NCI-H460 (cell line): ENCODE data around the gene POLA2. TPM values are rescaled to one million over a fixed set of nuclear protein-coding genes. Genes with fewer than 3 reads are reported as not detected.
"Not testable (repeated sequence)": the region's sequence is repeated elsewhere in the genome, so short reads cannot be mapped to it uniquely, and the experiment has no call there.

ENCODE experiments used
- DNase-seq: peaks from one replicate; pipeline ENCODE4 v3.0.0-alpha.2; 2016; ENCODE audit warnings: low read depth; ENCODE audit errors: extremely low read depth
- total RNA-seq: library from RNA; depleted of rRNA; stranded (reverse); fragments of >200 nt; shearing (Covaris generic); gene quantifications from 2 replicates; pipeline ENCODE4 v1.2.3, GENCODE V29; 2014

POLA2 gene
- total RNA-seq, 1 experiment from 2014 or later = 3.4 TPM

GRCh38 chr11:65241134-65241533 lies 20.6 kb upstream of the POLA2 start:
- DNase-seq = no peak

DNA sequence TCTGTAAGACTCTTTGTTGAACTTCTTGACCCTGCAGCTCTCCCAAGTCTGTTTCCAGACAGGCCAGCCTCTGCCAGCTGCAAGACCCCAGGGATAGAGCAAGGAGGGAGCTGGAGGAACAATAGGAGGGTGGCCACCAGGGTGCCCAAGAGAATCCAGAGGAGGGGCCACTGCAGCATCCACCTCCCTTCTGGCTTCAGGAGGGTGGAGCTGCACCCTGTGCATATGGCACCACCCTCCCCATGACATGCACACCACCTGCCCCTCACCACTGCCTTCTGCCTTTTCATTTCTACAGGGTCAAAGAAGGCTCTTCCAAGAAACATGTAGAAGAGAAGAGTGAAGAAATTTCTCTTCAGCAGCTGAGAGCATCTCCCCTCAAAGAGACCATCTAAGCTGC lies 20.1 kb upstream of the POLA2 start:
- DNase-seq = no peak

DNA sequence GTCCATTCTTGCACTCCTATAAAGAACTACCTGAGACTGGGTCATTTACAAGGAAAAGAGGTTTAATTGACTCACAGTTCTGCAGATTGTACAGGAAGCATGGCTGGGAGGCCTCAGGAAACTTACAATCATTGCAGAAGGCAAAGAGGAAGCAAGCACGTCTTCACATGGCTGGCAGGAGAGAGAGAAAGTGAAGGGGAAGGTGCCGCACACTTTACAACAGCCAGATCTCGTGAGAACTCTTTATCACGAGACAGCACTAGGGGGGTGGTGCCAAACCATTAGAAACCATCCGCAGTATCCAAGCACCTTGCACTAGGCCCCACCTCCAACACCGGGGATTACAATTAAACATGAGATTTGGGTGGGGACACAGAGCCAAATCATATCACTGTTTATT lies 19.4 kb upstream of the POLA2 start:
- no peak for DNase-seq

- no peak for DNase-seq
Observed at GRCh38 chr11:65243797-65244196, 18.0 kb upstream of the POLA2 start.

- not testable (repeated sequence) for DNase-seq
Observed at GRCh38 chr11:65245046-65245445, 16.7 kb upstream of the POLA2 start.

GRCh38 chr11:65246506-65246905 lies 15.3 kb upstream of the POLA2 start:
- DNase-seq = no peak

GRCh38 chr11:65248184-65248710 lies 13.5 kb upstream of the POLA2 start:
- not testable (repeated sequence) for DNase-seq

- no peak for DNase-seq
Observed at GRCh38 chr11:65251476-65251875, 10.3 kb upstream of the POLA2 start.

GRCh38 chr11:65254724-65255123 lies 7.0 kb upstream of the POLA2 start:
- no peak for DNase-seq

DNA sequence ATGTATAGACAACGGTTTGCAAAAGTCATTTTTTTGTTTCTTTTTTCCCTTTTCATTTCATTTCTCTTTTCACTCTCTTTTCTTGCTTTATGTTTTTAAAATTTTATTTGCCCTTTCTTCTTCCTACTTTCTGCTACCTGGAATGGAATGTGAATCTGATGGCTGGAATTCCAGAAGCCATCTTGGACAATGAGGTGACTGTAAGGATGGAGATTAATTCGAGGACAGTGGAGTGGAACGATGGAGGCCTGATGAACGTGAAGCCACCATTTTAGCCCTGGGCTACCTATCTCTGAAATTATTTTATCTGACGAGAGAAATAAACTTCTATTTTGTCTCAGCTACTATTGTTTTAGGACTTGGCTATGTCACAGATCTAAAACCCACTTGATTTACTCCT lies 2.8 kb upstream of the POLA2 start:
- no peak for DNase-seq

DNA sequence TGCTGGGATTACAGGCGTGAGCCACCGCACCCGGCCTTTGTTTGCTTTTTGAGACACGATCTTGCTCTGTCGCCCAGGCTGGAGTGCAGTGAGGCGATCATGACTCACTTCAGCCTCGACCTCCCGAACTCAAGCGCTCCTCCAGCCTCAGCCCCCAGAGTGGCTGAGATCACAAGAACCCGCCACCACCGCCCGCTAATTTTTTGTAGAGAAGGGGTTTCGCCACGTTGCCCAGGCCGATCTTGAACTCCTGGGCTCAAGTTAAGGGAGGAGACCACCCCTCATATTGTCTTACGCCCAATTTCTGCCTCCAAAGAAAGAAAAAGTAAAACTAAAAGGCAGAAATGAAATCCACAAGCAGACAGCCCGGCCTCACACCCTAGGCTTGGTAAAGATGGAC lies 1.5 kb upstream of the POLA2 start:
- DNase-seq = no peak

- DNase-seq = no peak
Observed at GRCh38 chr11:65260756-65261590, 789 bp upstream of the POLA2 start.

DNA sequence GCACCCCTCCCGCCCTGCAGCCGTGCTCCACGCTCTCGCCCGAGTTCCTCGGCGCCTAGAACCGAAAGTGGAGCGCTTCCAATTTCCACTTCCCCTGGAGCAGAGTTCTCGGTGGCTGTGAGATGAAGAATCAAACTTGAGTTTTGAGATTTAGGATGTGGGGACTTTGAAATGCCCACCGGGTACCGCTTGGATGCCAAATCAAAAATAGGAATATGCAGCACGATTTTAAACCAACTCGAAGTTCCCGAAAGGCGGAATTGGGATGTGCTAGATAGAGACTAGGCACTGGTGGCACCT lies 569 bp downstream of the POLA2 start:
- no peak for DNase-seq

DNA sequence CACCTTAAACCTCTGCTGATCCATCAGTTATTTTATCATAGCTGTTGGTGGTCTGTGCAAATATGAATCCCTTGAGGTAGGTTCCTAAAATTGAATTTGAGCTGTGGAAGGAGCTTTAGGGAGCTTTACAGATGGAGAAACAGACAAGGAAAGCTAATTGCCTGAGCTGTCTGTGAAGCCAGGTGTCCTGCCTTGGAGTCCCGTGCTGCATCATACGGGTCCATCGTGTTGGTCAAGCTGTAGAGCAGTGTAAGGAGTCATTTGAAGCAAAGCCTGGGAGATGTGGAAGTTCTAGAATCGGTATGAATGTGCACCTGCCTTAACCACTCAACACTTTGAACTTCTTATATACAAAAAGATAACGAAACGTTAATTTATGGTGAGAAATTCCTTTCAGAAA lies 1.0 kb downstream of the POLA2 start:
- no peak for DNase-seq

GRCh38 chr11:65264747-65265146 lies 3.0 kb downstream of the POLA2 start:
- DNase-seq = not testable (repeated sequence)

DNA sequence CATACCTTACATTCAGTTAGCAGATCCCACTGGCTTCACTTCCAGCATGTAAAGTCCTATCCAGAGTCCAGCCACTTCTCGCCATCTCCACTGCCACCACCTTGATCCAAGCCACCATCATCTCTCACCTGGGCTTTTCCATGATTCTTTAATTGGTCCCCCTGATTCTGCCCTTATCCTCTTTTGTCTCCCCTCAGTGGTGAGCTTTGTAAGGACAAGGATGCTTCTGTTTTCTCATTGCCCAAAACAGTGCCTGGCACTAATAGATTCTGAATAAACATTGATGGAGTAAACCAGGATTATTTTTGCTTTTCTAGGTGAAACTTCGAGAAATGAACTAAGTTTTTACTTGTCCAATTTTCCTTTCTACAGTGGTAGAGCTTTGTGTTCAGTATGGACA lies 4.4 kb downstream of the POLA2 start:
- DNase-seq = no peak

- peak; percentile 71 for DNase-seq
Observed at GRCh38 chr11:65274735-65275682, 13.2 kb downstream of the POLA2 start.

DNA sequence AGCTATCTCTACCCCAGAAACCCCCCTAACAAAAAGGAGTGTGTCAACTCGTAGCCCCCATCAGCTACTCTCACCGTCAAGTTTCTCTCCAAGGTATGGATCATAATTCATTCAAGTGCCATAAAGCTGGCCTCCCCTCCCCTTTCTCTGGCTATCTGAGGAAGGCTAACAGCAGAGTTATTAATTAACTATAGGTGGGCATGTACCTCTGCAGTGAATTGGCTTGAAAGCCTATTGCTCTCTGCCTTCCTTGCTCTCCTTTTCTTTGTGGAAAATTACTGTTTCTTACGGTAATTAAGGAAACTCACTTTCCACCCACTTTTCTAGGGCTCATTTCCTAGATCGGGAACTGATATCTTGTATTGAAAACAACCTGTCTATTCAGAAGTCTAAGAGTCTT lies 14.1 kb downstream of the POLA2 start:
- no peak for DNase-seq

DNA sequence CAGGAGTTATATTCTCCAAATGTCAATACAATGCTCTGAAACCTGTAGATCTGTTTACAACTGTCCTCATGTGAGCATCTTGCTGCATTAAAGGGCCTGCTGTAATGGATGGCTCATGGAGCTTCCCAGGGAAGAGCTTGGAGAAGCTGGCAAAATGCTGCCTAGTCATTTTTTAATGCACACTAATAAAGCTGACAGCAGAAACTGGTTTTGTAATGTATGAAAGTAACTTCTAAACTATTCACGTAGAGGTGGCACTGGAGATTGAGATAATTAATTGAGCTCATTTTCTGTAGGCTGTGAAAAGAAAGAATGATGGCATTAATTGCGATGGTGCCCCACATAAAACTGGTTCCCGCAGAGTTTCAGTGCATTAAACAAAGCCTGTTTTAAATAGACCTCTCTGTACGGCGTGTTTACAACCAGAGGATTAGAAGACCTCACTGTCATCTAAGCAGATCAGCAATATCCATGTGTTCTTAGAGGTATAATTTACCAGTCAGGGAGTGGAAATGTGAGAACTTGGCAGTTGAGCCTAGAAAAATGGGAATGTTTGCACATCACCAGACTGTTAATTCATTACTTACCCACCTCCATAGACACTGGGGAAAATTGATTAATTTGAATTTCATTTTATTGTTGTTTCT lies 16.0 kb downstream of the POLA2 start:
- DNase-seq = no peak

GRCh38 chr11:65278356-65278755 lies 16.6 kb downstream of the POLA2 start:
- DNase-seq = no peak

GRCh38 chr11:65279279-65279678 lies 17.5 kb downstream of the POLA2 start:
- no peak for DNase-seq
